ENCODE results near the gene MFAP1. TPM values are rescaled to one million over a fixed set of nuclear protein-coding genes. Genes with fewer than 3 reads are reported as not detected.

MFAP1 gene
- total and polyA plus RNA-seq, 4 donors = 13.7 to 20.6 (median 19.7) TPM

- peak overlapping the region in 1 of 2 donors; percentile 20 for H3K27ac ChIP-seq (ENCODE audit: low read depth in 1 of 2, low read length in 2 of 2)
- ATAC-seq (ENCODE audit: low FRiP score) (no peak), DNase-seq (no peak)
- intact Hi-C loops (cut with DNase I) = no loop called here
- peaks cover 2 to 3% of the 10 kb centered on the region in 2 donors for H3K36me3 ChIP-seq (ENCODE audit: control insufficient read depth in 1 of 2, insufficient read depth in 2 of 2, low read length in 1 of 2)
- WGBS, 2 donors = 96 to 100% methylated on average over 1 of the region's 1 CpG
- H3K9me3 ChIP-seq (ENCODE audit: control insufficient read depth, low read length) = no peaks in the 10 kb centered on the region
- H3K4me1 ChIP-seq (ENCODE audit: control insufficient read depth in 1 of 2, insufficient read depth in 2 of 2, low read length in 2 of 2) = no peaks in the 10 kb centered on the region
- H3K4me3 ChIP-seq (ENCODE audit: low read length in 2 of 2) = no peak overlapping the region
- H3K27me3 ChIP-seq (ENCODE audit: control insufficient read depth in 1 of 2, insufficient read depth in 2 of 2, low read length in 1 of 2) = no peaks in the 10 kb centered on the region
These were observed 49.0 kb downstream of the MFAP1 start for GRCh38 chr15:43775411-43775965.

GRCh38 chr15:43774062-43774461, 50.4 kb downstream of the MFAP1 start:
- DNase-seq (no peak), ATAC-seq (ENCODE audit: low FRiP score) (no peak)
- WGBS, 2 donors = 58 to 65% methylated on average over 4 of the region's 4 CpGs
- no peak overlapping the region for H3K27ac ChIP-seq (ENCODE audit: low read depth in 1 of 2, low read length in 2 of 2)
- no peak overlapping the region for H3K4me3 ChIP-seq (ENCODE audit: low read length in 2 of 2)
- H3K4me1 ChIP-seq (ENCODE audit: control insufficient read depth in 1 of 2, insufficient read depth in 2 of 2, low read length in 2 of 2) = no peaks in the 10 kb centered on the region
- H3K27me3 ChIP-seq (ENCODE audit: control insufficient read depth in 1 of 2, insufficient read depth in 2 of 2, low read length in 1 of 2) = no peaks in the 10 kb centered on the region
- no peaks in the 10 kb centered on the region for H3K9me3 ChIP-seq (ENCODE audit: control insufficient read depth, low read length)
- intact Hi-C loops (cut with DNase I) = no loop called here
- peaks cover 3 to 5% of the 10 kb centered on the region in 2 donors for H3K36me3 ChIP-seq (ENCODE audit: control insufficient read depth in 1 of 2, insufficient read depth in 2 of 2, low read length in 1 of 2)

GRCh38 chr15:43772624-43773023, 51.9 kb downstream of the MFAP1 start:
- Histone ChIP-seq H3K9me3 (ENCODE audit: control insufficient read depth, low read length) (no peaks in the 10 kb centered on the region), H3K36me3 (ENCODE audit: control insufficient read depth in 1 of 2, insufficient read depth in 2 of 2, low read length in 1 of 2) (peaks cover 5 to 8% of the 10 kb centered on the region in 2 donors), H3K4me3 (ENCODE audit: low read length in 2 of 2) (no peak overlapping the region), H3K27me3 (ENCODE audit: control insufficient read depth in 1 of 2, insufficient read depth in 2 of 2, low read length in 1 of 2) (no peaks in the 10 kb centered on the region), H3K4me1 (ENCODE audit: control insufficient read depth in 1 of 2, insufficient read depth in 2 of 2, low read length in 2 of 2) (peaks cover 0 to 1% of the 10 kb centered on the region in 2 donors), H3K27ac (ENCODE audit: low read depth in 1 of 2, low read length in 2 of 2) (no peak overlapping the region)
- ATAC-seq (ENCODE audit: low FRiP score) (no peak), DNase-seq (no peak)
- intact Hi-C loops (cut with DNase I) = no loop called here

- intact Hi-C loops (cut with DNase I) = no loop called here
- no peak overlapping the region for H3K27ac ChIP-seq (ENCODE audit: low read depth in 1 of 2, low read length in 2 of 2)
- 86 to 91% methylated on average over 2 of the region's 2 CpGs for WGBS, 2 donors
These were observed 52.7 kb downstream of the MFAP1 start for GRCh38 chr15:43771816-43772215.

GRCh38 chr15:43769584-43770228, 54.8 kb downstream of the MFAP1 start:
- Histone ChIP-seq H3K27ac (ENCODE audit: low read depth in 1 of 2, low read length in 2 of 2) (no peak overlapping the region), H3K36me3 (ENCODE audit: control insufficient read depth in 1 of 2, insufficient read depth in 2 of 2, low read length in 1 of 2) (peaks cover 10 to 13% of the 10 kb centered on the region in 2 donors), H3K27me3 (ENCODE audit: control insufficient read depth in 1 of 2, insufficient read depth in 2 of 2, low read length in 1 of 2) (no peaks in the 10 kb centered on the region), H3K4me3 (ENCODE audit: low read length in 2 of 2) (no peak overlapping the region), H3K9me3 (ENCODE audit: control insufficient read depth, low read length) (no peaks in the 10 kb centered on the region), H3K4me1 (ENCODE audit: control insufficient read depth in 1 of 2, insufficient read depth in 2 of 2, low read length in 2 of 2) (peaks cover 0 to 1% of the 10 kb centered on the region in 2 donors)
- peak; percentile 58 to 82 for DNase-seq
- intact Hi-C loops (cut with DNase I) = no loop called here
- 66 to 69% methylated on average over 5 of the region's 5 CpGs for WGBS, 2 donors
- ATAC-seq (ENCODE audit: low FRiP score) = peak; percentile 76

More at GRCh38 chr15:43771816-43772215, 52.7 kb downstream of the MFAP1 start:
- H3K9me3 ChIP-seq (ENCODE audit: control insufficient read depth, low read length) = no peaks in the 10 kb centered on the region
- DNase-seq = no peak
- ATAC-seq (ENCODE audit: low FRiP score) = no peak
- peaks cover 5 to 8% of the 10 kb centered on the region in 2 donors for H3K36me3 ChIP-seq (ENCODE audit: control insufficient read depth in 1 of 2, insufficient read depth in 2 of 2, low read length in 1 of 2)
- H3K4me1 ChIP-seq (ENCODE audit: control insufficient read depth in 1 of 2, insufficient read depth in 2 of 2, low read length in 2 of 2) = peaks cover 0 to 1% of the 10 kb centered on the region in 2 donors
- no peaks in the 10 kb centered on the region for H3K27me3 ChIP-seq (ENCODE audit: control insufficient read depth in 1 of 2, insufficient read depth in 2 of 2, low read length in 1 of 2)
- H3K4me3 ChIP-seq (ENCODE audit: low read length in 2 of 2) = no peak overlapping the region

- Histone ChIP-seq H3K36me3 (ENCODE audit: control insufficient read depth in 1 of 2, insufficient read depth in 2 of 2, low read length in 1 of 2) (peaks cover 7 to 11% of the 10 kb centered on the region in 2 donors), H3K27me3 (ENCODE audit: control insufficient read depth in 1 of 2, insufficient read depth in 2 of 2, low read length in 1 of 2) (no peaks in the 10 kb centered on the region), H3K4me3 (ENCODE audit: low read length in 2 of 2) (no peak overlapping the region), H3K4me1 (ENCODE audit: control insufficient read depth in 1 of 2, insufficient read depth in 2 of 2, low read length in 2 of 2) (peaks cover 1 to 2% of the 10 kb centered on the region in 2 donors), H3K27ac (ENCODE audit: low read depth in 1 of 2, low read length in 2 of 2) (no peak overlapping the region), H3K9me3 (ENCODE audit: control insufficient read depth, low read length) (no peaks in the 10 kb centered on the region)
- ATAC-seq (ENCODE audit: low FRiP score) (no peak), DNase-seq (no peak)
- 41 to 43% methylated on average over 2 of the region's 2 CpGs for WGBS, 2 donors
- intact Hi-C loops (cut with DNase I) = no loop called here
These were observed 60.6 kb downstream of the MFAP1 start for GRCh38 chr15:43763819-43764446.

GRCh38 chr15:43762824-43763223, 61.7 kb downstream of the MFAP1 start:
- DNase-seq (no peak), ATAC-seq (ENCODE audit: low FRiP score) (no peak)
- Histone ChIP-seq H3K27ac (ENCODE audit: low read depth in 1 of 2, low read length in 2 of 2) (no peak overlapping the region), H3K4me1 (ENCODE audit: control insufficient read depth in 1 of 2, insufficient read depth in 2 of 2, low read length in 2 of 2) (peaks cover 0 to 2% of the 10 kb centered on the region in 2 donors), H3K36me3 (ENCODE audit: control insufficient read depth in 1 of 2, insufficient read depth in 2 of 2, low read length in 1 of 2) (peaks cover 7 to 11% of the 10 kb centered on the region in 2 donors), H3K4me3 (ENCODE audit: low read length in 2 of 2) (no peak overlapping the region), H3K9me3 (ENCODE audit: control insufficient read depth, low read length) (no peaks in the 10 kb centered on the region), H3K27me3 (ENCODE audit: control insufficient read depth in 1 of 2, insufficient read depth in 2 of 2, low read length in 1 of 2) (no peaks in the 10 kb centered on the region)
- intact Hi-C loops (cut with DNase I) = no loop called here
- 70 to 72% methylated on average over 6 of the region's 6 CpGs for WGBS, 2 donors
